T-helper 9 cell (primary cell): ENCODE results near the gene UBE2V1.

Experiments
- DNase-seq: peaks from one replicate; pipeline ENCODE4 v3.0.0-alpha.2; 2020

Gene UBE2V1

GRCh38 chr20:50058662-50059402, 54.1 kb downstream of the UBE2V1 start:
- DNase-seq, result no peak

GRCh38 chr20:50057714-50058053, 55.3 kb downstream of the UBE2V1 start:
- DNase-seq, result no peak

DNA sequence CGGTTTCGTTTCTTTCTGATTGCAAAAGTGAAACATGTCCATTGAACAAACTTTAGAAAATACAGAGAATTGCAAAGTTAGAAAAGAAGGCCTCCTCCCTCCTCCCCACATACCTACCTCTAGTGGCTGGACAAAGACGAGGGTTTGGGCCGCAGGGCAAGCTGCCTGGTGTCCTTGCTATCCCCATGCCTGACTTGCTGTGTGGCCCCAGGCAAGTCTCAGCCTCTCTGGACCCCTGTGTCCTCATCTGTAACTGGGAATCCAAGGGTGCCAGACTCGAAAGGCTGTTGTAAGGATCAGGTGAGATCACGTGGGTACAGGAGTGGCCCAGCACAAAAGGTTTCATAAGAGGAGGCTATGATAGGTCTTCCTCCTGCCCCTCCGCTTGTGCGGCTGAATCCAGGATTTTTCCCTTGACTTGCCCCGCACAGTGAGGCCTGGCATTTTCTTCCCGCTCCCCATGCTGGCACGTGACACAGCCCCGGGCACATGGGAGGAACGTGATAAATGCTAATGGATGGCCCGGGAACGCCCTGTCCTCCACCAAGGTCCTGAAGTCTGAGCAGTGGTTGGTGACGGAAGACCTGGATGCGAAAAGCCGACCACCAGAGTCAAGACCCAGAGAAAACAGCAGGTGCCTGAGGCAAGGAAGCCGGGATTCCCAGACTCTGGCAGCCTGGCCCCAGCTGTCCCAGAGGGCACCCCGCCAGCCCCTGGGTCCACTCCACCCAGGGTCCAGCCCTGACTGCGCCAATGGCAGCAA, 55.8 kb downstream of the UBE2V1 start:
- no peak for DNase-seq

DNA sequence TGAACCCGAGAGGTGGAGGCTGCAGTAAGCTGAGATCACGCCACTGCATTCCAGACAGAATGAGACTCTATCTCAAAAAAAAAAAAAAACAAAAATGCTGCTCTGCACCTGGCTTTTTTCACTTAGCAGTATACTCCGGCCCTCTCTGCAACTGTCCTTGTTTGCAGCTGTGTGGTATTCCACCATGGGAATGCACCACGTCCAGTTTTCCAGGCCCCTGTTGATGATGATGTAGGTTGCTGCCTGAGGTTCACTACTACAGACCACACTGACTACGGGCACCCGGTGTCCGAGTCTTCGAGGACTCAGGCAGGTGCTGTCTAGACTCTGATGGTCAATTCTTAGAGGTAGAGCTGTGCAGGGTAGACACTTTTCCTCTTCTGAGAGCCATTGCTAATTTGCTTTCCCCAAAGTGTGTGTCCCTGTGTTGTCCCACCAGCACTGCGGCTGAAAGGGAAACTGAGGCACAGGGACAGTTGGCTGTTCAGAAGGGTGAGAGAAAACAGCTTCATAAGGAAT, 56.5 kb downstream of the UBE2V1 start:
- DNase-seq, result no peak

DNA sequence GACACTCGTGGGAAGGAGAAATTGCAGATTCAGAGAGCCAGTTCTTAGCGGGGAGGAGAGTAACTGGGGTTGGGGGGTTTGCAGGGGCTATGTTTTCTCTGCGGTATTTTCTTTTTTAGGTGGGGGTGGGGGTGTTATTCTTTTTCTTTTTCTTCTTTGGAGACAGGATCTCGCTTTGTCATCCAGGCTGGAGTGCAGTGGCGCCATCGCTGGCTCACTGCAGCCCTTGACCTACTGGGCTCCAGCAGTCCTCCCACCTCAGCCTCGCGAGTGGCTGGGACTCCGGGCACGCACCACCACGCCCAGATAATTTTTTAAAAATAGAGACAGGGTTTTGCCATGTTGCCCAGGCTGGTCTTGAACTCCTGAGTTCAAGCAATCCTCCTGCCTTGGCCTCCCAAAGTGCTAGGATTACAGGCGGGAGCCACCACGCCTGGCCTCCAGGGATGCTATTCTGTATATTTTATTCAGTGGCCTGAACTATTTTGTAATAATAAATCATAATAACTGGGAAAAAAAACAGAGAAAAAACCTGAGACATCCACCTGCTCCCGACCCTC, 57.3 kb downstream of the UBE2V1 start:
- no peak for DNase-seq

- no peak for DNase-seq
Observed at GRCh38 chr20:50054626-50055511, 58.1 kb downstream of the UBE2V1 start.

GRCh38 chr20:50054231-50054547, 58.8 kb downstream of the UBE2V1 start:
- DNase-seq, result no peak

DNA sequence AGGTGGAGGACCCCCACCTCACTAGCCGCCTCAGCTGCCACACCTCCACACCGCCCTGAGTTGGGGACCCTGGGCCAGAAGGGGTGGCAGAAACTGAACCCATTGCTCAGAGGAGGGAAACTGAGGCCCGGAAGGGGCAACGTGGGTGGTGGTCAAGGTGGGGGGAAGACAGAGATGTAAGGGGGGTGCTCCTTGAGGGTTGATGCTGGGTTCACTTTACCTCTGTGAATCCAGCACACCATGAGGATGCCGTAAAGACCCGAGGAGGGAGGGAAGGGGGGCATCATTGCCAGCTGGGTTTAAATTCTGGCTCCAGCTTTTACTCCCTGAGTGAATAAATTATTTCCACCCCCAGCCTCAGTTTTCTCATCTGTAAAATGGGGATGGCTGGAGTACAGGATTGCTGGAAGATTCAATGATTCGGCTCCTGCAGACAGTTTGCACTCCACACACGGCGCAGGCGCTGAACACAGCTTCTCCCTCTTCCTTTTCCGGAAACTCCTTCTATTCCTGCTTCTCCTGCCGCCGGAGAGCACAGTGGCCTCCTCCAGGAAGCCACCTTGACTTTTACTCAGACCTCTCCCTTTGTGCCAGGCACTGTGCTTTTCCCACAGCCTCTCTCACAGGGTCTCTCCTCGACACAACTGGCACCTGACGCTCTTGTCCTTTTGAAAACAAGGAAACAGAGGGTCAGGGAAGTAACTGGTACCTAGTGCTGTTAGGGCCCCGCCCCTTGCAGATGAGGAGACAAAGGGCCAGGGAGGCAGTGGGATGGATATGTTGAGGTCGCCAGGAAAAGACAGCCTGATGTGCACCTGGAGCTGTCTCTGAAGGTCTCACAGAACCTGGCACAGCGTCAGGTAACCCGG, 59.4 kb downstream of the UBE2V1 start:
- DNase-seq, result no peak

- no peak for DNase-seq
Observed at GRCh38 chr20:50052550-50053361, 60.2 kb downstream of the UBE2V1 start.

DNA sequence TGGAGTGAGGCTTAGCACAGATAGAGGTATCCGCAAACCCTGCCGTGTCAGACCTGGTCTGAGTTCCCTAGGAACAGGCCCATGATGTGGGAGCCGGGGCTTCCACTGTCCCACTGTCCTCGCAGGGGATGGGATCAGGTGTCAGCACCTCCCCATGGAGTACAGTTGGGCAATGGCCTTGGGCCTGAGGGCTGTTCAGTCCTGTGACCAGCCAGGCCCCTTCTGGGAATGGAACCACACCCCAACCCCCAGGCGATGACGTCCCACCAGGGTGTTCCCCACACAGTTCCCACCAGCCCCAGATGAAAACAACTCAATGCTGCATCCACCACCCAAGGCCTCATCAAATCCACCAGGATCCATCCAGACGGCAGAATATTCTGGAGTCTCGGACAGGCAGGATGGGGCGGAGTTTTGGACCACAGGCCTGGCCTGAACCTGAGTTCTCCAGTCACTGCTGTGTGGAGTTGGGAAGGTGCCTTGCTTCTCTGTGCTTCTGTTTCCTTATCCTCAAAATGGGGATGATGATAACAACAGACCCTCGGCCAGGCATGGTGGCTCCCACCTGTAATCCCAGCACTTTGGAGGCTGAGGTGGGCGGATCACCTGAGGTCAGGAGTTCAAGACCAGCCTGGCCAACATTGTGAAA, 62.2 kb downstream of the UBE2V1 start:
- no peak for DNase-seq

GRCh38 chr20:50050214-50050613, 62.7 kb downstream of the UBE2V1 start:
- no peak for DNase-seq

GRCh38 chr20:50049442-50050026, 63.4 kb downstream of the UBE2V1 start:
- no peak for DNase-seq

DNA sequence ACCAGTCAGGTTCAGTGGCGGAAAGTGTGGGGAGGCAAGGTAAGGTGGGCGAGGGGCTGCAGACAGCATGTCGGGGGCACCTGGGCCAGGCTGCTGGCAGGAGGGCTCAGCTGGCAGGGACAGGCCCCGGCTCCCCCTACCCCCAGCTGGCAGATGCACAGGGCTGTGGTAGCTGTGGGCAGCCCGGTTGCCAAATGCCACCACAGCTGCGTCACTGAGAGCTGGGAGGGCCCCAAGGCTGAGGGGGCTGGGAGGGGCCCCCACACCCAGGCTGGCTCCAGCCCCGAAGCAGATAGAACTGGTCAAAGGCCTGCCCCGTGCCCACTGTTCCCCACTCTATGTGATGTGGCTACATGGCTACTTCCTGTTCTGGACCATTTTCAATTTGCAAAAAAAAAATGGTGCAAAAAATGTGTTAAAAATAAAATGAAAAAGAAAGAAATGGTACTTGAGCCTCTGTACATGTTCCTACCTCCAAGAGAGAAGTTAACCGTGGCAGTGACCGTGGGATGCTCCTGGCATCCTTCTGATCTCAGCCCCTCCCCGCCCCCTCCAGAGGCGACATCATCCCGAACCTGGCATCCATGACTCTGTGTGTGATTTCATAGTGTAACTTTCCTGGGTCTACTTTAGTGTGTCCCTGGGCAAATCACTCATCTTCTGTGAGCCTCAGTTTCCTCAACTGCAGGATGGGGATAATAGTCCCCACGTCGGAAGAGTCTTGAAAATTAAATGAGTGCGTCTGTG, 64.4 kb downstream of the UBE2V1 start:
- no peak for DNase-seq

- no peak for DNase-seq
Observed at GRCh38 chr20:50044353-50044960, 68.5 kb downstream of the UBE2V1 start.

- DNase-seq, result no peak
Observed at GRCh38 chr20:50043573-50044352, 69.2 kb downstream of the UBE2V1 start.

GRCh38 chr20:50042370-50043313, 70.3 kb downstream of the UBE2V1 start:
- no peak for DNase-seq
